Measurements from ENCODE around the gene FYCO1.

FYCO1 gene

DNA sequence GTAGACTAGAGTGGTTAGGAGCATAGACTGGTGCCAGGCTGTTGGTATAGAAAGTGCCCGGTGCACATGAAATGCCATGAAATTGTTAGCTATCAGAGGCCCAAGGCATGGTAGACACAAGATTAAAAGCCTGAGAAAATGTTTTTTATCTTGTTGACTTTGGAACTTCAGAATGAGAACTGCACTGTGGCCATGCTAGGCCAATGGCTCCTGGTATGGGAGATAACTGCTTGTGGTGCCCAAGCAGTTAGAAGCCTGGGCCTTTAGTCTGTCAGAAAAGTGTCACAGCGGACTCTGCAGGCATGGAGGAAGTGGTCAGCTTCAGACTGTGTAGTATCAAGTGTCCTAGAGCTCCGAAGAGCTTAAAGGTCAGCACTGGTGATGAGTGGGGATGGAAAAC lies 11.9 kb downstream of the FYCO1 start:
- no peak for DNase-seq

DNA sequence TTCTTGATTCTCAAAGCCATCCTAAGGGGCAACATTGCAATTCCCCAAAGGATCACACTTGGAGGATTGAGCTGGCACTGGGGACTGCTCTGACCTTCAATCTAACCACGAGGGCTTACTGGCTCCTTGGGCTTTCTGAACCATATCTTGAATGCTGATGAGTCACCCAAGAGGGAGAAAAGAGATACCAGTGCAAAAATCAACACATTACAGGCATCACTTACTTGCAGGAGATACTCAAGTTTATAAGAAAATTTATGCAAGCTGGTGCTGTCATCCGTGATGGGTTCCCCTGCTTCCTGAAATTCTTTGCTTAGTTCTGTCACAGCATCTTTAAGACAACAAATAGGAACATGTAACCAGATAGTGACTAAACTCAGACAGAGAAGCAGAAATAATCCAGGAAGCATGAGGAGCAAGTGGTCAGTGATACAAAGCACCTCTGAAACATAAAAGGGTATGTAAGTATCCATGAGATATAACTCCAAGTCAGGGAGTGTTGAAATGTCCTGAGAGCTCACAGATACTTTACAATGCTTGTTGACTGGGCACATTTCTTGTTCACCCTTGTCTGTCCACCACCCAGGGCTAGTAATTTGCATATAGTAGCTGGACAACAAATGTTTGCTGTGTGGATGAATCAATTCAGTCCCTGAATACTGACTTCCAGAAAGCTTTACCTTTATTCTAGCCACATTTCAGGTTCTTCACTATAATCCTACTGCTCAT lies 14.1 kb downstream of the FYCO1 start:
- DNase-seq = no peak

DNA sequence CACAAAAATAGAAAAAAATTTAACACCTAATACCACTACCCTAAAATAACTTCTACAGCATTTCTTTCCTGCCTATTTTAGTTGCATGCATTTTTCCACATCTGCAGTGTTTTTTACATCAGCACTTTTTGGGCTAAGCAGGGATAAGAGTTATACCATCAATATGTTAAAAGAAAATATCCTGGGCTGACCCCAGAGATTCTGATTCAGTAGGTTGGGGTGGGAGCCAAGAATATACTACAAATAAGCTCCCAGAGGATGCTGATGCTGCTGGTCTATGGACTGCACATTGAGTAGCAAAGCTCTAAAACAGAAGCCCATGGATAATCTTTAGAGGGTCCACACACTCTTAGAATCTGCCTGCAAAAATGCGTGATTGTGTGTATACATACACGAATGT lies 14.8 kb downstream of the FYCO1 start:
- no peak for DNase-seq

DNA sequence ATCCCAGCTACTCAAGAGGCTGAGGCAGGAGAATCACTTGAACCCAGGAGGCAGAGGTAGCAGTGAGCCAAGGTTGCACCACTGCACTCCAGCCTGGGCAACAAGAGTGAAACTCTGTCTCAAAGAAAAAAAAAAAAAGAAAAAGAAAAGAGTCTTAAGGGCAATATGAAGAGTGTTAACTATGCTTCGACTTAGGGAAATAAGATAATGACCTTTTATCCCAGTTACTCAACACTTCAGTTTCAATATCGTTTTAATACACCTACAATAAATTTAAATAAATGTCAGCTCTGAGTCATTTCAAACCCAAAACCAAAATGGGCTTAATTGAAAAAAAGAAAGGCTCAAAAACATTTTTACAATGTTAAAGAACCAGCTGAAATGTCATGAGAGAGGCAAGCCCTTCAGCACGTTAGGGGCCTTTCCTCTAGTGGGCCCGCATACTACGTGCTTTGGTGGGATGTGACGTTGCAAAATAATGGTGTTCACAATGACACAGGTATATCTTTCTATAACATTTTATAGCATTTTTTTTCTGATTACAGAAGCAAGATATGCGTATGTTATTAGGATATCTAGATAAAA lies 15.3 kb downstream of the FYCO1 start:
- DNase-seq = no peak

DNA sequence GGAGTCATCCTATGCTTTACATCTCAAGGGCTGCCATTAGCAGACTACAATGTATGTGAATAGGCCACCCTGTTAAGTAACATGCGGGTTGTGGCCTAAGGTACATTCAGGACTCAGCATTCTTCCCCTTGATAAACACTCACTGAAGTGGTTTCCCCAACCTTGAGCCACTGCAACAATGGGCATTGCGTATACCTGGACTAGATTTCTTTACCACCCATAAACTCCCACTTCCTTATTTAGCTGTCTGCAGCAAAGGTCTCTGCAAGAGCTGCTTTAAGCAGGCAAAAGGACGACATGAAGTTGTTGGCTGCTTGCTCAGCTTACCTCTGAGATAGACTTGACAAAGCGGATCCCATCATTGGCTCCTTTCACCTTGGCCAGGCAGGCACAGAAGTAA lies 16.2 kb downstream of the FYCO1 start:
- DNase-seq = no peak

DNA sequence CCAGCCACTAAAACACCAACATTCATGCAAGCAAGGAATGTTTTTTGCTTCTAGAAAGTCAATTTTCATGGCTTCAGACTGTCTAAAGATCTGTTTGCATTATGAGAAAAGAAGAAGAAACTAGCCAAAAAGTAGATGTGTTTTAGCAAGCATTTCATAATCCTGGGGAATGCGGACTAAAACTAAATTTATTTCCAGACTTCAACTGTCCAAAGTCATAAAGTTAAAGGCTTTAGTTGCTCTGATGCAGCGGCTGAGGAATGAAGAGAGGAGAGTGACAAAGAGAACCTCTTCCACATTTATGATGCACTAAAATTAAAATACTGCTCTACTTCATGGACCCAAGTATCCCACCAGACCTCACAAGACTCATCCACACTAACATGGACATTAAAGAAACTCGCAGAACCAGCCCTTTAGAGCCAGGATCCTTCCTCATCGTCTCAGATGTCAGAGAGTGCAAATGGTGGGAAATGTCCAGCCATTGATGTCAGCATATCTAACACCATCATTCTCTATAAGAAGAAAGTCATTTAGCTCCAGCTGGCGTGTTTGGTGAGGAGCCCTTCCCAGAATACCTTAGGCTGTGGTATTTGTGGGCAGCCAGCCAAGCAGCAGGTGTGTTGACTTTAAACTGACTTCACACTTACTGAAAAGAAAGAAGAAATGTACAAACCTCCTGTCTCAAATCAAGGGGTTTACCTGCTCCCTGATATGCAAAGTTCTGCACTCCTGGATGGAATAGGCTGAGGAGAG lies 17.4 kb downstream of the FYCO1 start:
- DNase-seq = no peak

DNA sequence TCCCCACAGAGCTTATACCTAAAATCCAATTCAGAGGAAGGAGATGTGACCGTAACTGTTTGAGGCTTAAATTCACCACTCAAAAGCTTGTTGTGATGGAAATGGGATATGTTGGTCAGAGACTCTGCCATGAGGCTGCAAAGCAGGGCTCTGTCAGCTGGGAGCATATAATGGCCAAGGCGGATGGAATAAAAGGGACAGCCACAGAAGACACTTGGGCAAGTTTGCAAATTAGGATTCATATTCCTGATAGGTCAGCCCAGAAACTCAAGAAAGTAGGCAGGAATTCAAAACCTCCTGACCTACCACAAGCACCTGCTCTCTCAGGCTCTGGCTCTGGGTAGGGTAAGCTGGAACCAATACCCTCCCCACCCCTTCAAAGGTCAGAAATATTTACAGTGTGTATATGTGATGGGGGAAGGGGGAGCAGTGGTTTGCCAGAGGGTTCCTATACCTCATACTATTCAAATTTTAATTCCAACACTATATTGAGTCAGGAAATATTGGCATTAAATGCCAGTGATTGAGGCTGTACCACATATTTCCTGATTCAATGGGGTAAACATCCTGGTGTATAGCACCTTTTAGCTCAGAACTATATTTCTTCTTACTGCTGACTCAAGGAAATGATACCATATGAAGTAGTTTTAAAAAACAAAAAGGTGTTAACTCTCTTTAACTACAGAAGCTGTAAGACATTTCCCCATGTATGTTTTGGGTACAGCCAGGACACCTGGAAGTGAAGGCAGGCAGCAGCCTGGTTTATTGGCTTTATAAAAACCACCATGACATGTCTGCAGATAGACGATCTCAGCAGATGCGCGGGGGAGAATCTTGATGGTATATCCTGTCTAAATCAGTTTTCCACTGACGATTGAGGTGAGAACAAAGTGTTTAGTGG lies 19.2 kb downstream of the FYCO1 start:
- no peak for DNase-seq

DNA sequence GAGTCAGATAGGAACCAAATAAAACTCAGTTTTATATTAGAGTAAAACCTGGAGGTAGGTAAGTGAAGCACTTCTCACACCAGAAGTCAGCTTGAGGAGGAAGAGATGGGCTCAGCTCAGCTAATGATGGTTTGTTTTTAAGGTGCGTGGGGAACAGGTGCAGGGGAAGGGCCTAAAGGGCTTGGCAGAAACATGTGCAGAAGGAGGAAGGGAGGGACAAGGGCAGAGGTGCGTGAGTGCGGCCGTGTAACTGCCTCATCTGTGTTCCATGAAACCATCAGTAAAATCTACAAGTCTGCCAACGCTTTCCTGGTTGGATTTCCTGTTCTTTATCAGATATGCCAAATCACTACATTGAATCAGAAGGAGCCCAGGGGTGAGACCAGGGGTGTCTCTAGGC lies 19.9 kb downstream of the FYCO1 start:
- no peak for DNase-seq

DNA sequence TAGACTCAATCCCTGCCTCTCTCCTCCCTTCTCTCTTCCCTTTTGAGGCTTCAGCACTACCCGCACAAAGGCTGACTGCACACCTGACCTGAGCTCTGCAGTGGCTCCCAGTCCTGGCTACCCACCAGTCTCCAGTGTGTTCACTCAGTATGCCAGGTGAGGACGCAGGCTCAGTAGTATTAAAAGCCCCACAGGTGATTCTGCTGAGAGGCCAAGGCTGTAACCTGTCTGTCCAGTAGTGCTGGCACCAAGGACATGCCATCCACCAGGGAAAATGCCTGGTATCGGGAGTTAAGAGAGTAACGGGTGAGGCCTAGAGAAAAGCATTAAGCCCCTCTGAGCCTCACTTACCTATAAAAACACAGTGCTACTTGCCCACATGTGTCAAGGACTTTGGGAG lies 20.9 kb downstream of the FYCO1 start:
- no peak for DNase-seq

DNA sequence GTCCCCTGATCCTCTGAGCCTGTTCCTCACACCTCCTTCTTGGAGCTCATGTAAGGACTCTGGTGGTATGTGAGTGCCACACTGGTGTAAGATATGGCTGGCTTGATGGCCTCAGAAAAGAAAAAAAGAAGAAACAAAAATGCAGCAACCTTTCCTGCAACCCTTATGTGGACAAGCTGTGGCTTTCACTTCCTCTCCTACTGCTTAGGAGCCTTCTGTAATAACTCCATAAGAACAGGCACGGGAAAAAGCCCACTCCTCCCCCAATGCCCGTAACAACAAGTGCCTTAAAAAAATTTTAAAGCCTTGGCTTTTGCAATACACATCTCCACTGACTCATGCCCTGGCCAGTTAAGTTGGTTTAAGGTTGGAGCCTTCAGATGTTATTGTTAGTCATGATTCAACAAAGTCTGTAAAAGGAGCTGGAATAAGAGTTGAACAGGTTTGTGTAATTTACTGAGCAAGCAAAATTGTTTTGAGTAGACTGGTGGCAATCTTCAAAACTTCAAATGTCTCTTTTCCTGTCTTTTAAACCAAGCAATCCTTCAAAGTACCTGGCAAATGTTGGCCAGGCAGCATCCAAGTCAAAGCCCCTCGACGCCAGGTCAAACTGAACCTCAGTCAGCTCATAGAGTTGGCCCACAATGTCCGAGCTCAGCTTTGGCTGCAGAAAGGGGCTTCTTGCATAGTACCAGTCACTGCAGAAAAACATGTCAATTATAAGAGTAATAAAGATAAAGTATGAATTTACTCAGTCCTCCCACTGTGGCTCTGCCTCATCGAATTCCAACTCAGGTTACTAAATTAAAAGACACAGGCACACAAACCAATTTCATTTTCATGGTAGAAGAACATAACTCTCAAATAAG lies 22.9 kb downstream of the FYCO1 start:
- no peak for DNase-seq

DNA sequence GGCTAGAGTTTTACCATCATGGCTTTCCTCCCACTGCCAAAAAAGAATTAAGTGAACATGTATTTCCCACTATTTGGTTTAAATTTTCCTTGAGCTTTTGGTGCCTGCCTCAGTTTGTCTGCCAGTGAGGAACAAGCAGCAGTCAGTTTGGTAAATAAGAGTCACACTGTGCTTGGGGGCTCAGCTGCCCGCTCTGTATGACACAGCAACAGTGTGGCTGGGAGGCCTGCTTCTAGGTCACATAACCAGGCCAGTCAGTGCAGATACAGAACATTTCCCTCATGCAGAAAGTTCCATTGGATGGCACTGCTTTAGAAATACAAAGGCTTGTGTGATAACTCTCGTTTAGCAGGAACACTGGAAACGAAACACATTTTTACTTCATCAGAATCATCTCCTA lies 25.7 kb downstream of the FYCO1 start:
- no peak for DNase-seq

DNA sequence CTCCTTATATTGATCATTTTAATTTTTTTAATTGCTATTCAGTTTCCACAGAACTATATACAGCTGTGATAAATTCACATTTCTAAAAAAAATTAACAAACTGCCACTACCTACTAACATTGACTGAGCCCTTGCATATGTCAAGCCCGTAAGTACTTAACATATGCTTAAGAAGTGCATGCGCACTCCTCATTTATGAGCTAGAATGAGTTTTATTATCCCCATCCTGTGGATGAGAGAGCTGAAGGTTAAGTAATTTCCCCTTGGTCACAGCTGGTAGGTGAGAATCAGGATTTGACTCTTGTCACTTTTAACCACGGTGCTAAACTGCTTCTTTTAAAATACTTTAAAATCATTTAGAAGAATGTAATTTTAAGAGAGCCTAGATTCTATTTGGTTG lies 26.5 kb downstream of the FYCO1 start:
- no peak for DNase-seq

DNA sequence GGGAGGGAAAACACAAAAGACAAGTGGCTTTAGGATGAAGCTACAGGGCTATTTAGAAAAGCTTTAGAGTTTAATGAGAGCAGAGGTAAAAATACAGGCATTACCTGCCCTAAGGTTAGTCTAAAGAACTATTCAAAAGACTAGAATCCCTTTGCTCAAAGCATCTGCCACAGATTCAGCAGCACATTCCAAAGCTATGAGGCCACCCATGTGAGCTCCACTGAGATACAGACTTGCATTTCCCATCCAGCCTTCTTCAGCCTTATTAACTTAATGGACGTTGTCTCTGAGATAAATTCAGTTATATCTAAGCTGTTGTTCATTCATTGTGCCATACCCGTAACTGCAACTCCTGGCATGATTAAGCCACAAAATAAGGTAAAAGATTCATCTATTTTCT lies 26.9 kb downstream of the FYCO1 start:
- no peak for DNase-seq

DNA sequence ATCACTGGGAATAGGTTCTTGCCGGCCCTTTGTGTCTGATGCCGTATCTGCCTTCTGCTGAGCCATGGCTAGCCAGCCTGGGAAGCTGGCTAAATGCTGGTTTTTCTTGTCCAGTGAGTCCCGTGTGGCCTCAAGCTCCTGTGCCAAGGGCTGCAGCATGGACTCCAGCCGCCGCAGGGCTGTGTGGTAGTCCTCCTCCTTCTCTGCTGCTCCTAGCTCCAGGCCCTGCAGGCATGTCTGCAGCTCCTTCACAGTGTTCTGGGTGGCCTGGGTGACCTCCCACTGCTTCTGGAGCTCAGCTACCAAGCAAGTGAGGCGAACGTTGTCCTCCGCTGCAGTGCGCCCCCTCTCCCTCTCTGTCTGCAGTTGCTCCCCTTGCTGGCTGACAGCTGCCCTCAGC lies 27.5 kb downstream of the FYCO1 start:
- no peak for DNase-seq

DNA sequence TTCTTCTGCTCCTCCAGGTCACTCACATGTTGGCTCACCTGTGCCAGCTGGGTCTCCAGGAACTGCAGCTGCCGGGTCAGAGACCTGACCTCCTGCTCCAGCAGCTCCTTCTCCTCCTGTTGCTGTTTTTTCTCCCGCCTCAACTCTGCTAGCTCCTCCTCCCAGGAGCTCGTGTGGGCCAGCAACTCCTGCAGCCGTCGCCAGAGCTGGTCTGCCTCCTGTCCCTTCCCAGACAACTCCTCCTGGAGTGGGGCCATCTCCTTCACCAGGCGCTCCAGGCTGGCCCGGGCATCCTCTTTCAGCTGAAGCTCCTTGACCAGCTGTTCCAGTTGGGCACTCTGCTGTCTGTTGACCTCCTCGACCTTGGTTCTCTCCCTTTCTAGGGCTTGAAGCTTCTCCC lies 27.9 kb downstream of the FYCO1 start:
- DNase-seq = no peak

DNA sequence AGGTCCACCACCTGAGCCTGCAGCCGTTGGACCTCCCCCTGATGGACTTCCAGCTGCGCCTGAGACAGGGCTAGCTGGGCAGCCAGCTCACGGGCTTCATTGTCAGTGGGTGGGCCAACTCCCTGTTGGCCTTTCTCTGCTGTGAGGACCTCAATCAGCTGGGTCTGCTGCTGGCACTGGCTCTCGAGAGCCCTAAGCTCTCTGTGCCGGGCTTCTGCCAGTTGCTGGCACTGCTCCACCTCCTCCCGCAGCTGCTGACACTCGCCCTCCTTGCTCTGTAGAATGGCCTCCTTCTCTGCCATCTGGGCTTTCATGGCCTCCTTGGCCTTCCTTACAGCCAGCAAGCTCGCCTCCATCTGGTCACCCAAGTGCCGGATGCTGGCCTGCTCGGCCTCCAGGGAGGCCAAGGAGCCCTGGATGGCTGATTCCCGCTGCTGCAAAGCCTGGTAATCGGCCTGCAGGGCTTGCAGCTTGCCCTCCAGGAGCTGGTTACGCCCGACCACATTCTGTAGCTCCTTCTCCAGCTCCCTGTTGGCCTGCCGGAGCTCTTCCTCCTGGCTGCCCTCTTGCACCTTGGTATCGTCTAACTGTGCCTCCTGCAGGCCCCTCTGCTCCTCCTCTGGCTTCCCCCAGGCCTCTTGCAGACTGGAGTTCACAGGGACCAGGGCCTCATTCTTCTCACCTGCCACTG lies 28.5 kb downstream of the FYCO1 start:
- no peak for DNase-seq

DNA sequence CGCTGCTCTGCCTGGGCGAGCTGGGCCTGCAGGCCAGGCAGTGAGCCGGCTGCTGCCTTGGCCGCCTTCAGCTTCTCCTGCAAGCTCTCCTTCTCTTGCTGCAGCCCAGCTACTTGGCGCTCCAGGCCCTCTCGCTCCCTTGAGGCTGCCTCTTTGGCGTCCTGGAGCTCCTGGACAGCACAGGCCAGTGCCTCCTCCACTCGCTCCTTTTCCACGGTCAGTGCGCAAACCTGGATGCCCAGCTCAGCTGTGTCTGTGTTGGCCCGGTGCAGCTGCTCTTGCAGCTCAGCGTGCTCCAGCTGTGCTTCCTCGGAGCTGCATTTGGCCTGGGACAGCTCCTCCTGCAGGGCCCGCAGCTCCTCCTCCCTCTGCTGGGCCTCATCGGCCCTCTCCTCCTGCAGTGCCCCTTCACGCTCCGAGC lies 29.2 kb downstream of the FYCO1 start:
- DNase-seq = no peak

DNA sequence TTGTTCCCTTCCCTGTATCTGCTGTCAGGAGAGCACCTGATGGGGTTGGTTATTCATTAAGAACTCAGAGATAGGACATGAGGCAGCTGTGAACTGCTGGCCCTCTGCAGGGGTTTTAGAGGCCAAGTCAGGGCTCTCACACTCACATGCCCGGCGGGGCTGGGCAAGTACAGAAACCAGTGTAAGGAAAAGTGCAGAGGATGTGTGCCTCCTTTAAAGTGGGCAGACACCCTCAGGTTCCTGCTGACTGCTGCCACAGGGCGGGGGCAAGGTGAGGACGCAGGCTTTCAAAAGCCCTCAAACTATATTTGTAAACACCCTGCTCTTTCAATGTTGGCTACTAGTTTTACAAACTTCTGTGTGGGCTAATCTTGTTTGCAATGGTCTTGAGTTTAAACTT lies 30.0 kb downstream of the FYCO1 start:
- no peak for DNase-seq

DNA sequence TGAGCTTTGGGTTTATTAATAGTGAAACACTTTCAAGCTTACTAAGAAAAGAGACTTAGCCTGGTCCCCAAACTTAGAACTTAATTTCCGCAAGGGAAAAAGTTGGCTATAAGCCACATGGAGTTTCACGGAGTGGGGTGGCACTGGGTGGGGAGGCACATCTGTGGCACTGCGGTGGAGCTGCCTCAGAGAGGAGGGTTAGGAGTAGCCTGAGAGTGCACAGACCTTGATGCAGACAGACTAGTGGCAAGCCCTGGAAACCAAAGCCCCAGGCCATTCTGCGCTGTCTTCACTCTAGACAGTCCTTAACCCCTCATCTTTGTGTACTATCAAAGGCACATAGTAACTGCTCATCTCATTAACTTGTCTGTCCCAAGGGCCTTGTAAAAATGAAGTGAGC lies 30.4 kb downstream of the FYCO1 start:
- DNase-seq = no peak

DNA sequence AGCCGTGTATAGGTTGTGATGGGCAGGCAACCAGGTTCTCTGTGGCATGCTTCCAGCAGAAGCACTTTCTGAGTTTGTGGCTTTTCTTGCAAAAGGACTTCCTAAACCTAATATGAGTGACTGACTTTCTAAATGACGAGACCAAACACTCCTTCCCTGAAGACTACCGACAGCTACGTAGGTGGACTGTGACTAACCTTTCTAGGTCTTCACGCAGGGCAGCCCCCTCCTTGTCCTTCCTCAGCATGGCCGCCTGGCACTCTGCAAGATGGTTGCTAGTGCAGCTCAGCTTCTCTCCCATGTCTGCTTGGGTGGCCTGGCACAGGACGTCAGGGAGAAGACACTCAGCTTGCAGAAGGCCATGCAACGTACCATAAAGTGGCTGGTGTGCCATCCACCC lies 31.5 kb downstream of the FYCO1 start:
- no peak for DNase-seq

DNA sequence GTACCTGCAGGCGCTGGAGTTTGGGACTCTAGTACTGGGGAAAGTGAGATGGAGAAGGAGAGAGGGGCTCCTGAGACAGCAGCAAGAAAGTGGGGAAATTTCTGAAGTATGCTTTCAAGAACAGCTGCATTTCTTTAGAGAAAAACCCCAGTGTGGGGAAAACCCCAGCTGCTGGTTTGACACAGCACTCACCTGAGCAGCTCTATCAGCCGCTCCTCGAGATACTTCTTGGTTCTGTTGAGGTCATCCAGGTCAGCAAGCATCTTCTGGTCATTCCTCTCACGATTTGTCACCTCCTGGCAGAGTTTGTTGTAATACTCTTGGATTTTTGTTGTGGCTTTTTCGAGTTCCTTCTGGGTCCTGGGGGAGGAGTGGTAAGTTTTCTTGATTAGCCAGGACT lies 33.6 kb downstream of the FYCO1 start:
- DNase-seq = no peak

DNA sequence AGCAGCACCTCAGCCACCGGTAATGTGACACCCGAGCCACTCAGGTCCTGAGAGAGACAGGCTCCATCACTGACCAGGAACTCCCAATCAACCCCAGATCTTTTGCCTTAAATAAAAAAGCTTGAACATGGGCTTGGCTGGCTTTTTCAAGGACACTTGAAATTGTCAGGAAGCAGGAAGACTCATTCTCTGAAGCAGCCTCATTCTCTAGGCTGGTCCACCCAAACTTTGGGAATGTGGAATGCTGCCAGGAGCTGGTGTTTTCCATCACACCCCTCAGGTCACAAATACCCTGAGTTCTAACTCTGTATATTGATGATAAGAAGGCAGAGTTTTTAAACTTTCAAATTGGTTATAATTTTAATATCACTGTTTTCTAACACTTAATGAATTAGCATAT lies 35.3 kb downstream of the FYCO1 start:
- DNase-seq = no peak
